Keratinocyte (primary cell): Measurements from ENCODE around the gene PTPRD.

Experiments
- EZH2 ChIP-seq: IDR thresholded peaks from one replicate; pipeline ENCODE4 v1.6.1; 2012; ENCODE audit warnings: inconsistent platforms, mild to moderate bottlenecking, low read length, moderate library complexity
- TF ChIP-seq, protein P1 (sequence below), 3 experiments: IDR thresholded peaks in 1 of 3; conservative IDR thresholded peaks in 1 of 3; optimal IDR thresholded peaks in 1 of 3; 2 replicates in 2 of 3; 3 replicates in 1 of 3; pipeline versions ENCODE3 to v1.5.1; 2011; ENCODE audit warnings: low read length in 3 of 3, mild to moderate bottlenecking in 3 of 3, moderate library complexity in 2 of 3, control low read depth in 1 of 3, inconsistent platforms in 1 of 3; ENCODE audit not compliant: insufficient read depth in 2 of 3; ENCODE audit errors: extremely low read depth in 1 of 3

GRCh38 chr9:8381601-8382000 is 2231.2 kb downstream of the PTPRD start:
- TF ChIP-seq, protein P1, sequence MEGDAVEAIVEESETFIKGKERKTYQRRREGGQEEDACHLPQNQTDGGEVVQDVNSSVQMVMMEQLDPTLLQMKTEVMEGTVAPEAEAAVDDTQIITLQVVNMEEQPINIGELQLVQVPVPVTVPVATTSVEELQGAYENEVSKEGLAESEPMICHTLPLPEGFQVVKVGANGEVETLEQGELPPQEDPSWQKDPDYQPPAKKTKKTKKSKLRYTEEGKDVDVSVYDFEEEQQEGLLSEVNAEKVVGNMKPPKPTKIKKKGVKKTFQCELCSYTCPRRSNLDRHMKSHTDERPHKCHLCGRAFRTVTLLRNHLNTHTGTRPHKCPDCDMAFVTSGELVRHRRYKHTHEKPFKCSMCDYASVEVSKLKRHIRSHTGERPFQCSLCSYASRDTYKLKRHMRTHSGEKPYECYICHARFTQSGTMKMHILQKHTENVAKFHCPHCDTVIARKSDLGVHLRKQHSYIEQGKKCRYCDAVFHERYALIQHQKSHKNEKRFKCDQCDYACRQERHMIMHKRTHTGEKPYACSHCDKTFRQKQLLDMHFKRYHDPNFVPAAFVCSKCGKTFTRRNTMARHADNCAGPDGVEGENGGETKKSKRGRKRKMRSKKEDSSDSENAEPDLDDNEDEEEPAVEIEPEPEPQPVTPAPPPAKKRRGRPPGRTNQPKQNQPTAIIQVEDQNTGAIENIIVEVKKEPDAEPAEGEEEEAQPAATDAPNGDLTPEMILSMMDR (optimal IDR thresholded peaks at IDR 0.05 in 1 of 3, IDR thresholded peaks at IDR 0.05 in 1 of 3, conservative IDR thresholded peaks at IDR 0.05 in 1 of 3; ENCODE audit: extremely low read depth in 1 of 3, insufficient read depth in 2 of 3, low read length in 3 of 3): no peak
- TF ChIP-seq EZH2: no peak
